DMS153 (cell line): ENCODE data around the gene C3orf18.

Source experiments
- DNase-seq: peaks from one replicate; lab custom pipeline; 2025; lab: John Stamatoyannopoulos, UW

C3orf18 gene

DNA sequence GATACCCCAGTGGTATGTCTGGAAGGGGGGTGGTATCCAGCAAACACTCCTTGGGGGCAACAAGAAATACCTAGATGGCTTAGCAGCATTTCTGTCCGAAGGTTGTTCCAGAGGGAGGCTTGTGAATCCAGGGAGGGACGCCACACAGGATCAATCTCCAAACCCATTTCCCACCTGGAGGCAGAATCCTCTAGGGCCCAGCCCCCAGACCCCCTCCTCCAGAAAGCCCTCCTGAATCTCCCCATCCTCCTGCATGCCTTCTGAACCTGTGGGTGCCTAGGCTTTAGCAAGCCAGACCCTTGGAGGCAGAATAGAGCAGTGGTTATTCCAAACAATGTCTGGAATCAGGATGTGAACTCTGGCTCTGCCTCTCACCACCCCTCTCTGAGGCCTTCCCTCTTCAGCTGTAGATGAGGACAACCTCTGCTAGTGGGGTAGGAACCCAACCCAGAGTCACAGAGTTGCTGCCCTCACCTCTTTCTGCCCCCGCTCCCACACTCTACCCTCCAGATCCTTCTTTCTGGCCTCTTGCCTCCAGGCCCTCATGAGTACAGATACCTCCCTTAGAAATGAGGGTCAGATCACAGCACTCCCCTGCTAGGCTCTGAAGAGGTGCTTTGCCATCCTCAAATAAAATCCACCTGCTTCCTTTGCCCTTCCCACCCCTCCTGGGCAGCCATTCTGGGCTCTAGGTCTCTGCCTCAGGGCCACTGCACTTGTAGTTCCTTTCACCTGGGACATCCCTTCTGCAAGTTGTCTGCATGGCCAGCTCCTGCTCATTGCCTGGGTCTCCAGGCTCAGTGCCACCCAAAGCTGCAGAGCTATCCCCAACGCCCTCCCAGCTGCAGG is 35.9 kb upstream of the C3orf18 start:
- DNase-seq, result no peak

DNA sequence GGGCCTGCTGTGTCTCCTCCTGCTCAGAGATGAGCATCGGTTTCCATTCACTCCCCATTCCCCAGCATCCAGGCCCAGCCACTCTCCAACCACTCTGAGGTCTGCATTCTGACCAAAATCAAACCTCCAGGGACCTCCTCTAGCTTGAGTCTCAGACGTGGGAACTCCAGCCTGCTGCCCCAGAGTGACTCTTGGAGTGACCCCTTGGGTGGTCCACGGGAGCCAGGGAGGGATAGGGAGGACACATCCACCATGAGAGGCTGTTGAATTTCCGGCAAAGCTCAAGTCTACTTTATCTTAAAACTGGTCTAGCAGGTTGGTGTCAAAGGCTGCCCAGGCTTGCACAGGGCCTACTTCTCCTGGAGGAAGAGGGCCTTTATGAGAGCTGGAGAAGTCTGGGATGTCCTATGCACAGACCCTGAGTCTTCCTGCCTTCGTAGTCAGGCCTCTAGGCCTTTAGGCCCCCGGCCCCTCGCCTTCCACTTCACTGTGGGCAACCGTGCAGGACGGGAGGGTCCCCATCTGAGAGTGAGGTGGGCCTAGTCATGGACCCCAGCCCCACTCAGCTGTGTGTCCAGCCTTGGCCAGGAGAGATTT is 35.1 kb upstream of the C3orf18 start:
- peak; percentile 6 for DNase-seq

DNA sequence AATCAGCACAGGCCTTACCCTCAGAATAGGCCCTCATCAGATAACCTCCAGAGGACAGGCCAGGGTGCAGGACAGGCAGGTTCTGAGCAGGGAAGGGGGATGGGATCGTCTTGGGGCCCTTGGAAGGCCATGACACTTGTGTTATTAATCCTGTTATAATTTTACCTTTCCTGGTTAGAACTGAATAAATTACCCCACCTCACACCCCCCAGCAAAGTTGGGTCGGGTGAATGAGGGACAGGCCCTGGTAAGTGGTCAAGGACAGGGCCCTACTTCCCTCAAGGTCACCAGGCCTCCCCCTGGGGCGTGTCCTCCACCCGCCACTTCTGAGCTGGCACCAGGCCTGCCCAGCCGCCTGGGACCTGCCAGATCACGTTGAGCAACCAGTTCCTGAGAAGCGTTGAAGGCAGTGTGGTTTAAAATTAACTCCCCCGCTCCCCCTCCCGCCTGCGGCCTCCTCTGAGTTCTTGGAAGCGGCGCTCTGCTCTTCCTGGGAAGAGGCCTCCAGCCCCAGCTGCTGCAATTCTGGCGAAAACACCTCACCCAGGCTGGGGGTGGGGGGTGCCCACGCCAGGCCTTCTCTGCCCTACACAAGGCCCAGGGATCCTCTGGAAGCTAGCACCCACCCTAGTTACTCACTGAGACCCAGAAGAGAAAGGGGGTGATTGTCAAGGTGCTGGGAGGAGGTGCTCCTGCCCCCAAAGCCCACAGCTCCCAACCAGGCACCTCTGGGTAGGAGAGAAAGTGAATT is 33.5 kb upstream of the C3orf18 start:
- peak; percentile 83 for DNase-seq

DNA sequence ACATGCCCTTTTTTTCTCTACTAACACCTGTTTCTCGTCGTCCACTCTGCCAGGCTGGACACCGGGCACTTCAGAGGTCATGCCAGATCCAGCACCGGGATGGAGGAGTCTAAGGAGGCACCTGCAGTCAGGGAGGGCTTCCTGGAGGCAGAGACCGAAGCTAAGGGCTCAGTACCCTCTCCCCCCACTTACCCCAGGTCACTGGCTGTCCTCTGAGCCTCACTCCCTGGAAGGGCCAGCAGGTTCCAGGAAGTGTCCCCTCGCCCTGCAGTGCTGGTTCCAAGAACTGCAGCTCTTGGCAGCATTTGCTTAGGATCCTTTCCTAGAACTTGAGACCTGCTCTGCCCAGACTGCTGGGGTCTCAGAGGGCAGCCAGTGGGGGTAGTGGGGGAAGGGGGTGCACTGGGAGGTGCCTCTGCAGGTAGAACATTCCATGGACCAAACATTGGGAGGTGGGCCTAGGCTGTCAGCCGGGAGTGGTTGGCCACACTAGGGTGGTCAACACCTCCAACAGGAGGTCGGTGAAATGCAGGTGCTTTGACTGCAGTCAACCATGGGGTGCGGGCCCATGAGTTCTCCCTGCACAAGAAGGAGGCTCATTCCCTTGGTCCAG is 32.7 kb upstream of the C3orf18 start:
- no peak for DNase-seq

DNA sequence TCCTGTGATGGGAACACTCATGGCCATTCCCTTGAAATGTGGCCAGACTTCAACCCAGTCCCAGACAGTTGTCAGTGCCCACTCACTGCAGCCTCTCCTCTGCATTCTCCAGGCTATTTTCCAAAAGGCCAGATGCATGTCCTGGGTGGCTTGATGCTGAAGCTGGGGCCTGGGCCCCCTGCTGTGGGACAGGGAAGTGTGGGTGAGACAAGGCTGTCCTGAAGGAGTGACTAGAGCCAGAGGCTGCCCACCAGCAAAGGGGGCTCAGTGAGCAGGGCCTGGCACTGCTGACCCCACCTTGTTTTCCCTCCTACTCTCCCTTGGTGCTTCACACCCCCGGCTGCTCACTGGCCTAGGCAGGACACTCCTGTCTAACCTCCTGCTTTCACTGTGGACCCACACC is 32.2 kb upstream of the C3orf18 start:
- no peak for DNase-seq

DNA sequence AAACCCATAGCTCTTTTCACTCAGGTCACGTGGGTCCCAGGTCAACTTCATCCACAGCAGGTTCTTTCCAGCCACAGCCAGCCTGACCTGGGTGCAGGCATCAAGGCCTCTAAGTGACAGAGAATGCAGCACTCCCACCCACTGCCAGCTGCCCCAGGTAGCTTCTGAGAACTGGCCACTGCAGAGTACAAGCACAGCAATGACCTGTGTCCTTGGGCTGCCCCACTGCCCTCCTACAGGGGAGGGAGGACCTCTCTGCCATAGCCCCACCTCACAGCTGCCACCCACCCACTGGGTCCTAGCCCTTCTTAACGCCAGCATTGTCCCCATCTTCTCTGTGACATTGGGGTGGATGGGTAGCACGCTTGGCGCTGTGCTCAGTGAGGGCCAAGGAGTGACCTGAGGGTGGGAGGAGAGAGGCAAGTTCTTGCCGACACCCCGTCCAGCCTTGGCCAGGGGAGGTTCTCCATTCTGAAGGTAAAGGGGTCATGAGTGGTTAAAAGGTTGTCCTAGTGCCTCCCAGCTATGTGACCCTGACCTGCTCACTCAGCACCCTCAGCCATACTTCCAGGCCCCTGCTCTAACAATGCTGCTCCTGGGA is 31.7 kb upstream of the C3orf18 start:
- no peak for DNase-seq

DNA sequence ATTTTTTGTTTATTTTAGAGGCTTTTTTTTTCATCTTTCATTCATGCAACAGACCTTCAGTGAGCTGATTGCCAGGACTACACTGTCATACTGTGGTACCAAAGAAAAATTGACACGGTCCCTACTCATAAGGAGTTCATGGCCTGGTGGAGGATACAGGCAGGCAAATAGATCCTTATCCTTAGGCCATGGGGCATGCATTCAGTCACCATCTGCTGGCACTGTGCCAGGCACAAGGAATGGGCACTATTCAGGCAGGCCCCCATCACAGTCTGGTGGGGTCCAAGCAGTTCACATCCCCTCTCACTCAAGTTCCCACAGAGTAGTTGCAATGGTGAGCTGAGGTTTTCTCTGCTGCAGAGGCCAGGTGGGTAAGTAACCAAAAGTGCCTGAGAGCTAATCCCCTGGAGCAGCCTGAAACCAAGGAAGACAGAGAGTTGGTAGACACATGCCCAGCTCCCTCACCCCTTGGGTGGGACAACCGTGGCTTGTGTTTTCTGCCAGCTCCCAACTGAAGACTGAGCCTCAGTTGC is 26.8 kb upstream of the C3orf18 start:
- DNase-seq, result no peak

DNA sequence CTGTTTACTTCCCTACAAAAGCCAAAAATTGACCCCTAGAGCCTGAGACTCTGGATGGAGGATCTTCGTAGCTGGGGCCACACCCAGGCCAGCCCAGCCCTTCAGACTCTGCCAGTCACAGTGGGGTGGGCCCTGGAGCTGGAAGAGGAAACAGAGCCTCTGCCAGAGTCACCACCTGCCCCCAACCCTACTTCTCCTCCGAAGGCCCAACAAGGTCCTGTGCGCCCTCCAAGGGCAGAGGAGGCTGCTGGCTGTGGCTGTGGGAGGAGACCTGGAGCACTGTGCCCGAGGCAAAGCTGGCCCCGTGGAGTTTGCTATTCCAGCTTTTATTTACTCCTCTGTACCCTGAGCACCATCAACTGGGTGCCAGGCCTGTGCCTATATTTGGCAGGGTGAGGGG is 25.0 kb upstream of the C3orf18 start:
- no peak for DNase-seq

DNA sequence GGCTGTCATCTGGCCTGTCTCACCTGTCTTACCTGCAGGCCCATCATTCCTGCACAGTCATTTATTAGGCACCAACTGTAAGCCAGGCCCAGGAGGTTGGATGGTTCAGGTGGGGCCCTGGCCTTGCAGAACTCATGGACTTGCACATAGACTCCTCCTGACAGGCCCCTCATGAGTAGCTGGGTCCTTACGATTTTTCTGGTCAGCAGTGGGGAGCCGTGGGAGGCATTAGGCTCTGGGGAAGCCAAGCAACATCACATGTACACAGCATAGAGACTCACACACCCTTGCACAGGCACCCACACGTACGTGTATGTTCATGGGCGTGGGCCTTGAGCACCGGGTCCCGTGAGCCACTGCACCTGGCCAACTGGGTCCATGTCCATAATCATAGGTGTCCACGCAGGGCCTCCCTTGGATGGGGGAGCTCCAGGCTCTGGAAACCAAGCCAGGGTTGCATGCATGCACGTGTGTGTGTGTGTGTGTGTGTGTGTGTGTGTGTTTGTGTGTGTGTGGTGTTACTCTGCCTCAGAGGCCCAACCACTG is 23.7 kb upstream of the C3orf18 start:
- no peak for DNase-seq

DNA sequence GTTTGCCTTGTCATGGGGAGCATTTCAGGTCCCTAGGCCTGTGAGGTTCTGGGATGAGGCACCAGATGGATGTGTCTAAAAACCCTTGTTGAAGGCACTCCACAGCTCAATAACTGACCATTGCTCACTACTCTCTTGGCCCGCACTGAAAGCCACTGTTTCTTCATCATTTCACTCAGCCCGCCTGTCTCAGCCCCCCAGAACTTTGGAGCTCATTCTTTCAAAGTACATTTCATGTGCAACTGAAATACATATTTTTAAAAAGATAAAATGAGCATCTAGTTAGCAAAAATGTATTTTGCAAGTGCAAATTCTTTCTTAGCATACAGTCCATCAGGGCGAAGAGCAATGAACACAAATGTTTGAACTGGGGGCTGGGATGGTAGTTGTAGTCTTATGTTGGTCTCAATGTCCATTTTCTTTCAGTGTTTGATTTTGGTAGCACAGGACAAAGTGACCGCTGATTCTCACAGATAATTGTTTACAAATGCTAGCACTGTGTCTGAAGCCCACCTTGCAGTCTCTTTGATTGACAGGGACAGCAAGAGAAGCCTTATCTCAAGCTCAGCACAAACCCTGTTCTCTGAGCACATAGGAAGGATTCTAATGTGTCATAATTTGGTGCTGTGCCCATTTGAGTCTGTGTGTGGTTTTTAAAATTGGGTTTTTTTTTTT is 21.3 kb upstream of the C3orf18 start:
- DNase-seq, result no peak

DNA sequence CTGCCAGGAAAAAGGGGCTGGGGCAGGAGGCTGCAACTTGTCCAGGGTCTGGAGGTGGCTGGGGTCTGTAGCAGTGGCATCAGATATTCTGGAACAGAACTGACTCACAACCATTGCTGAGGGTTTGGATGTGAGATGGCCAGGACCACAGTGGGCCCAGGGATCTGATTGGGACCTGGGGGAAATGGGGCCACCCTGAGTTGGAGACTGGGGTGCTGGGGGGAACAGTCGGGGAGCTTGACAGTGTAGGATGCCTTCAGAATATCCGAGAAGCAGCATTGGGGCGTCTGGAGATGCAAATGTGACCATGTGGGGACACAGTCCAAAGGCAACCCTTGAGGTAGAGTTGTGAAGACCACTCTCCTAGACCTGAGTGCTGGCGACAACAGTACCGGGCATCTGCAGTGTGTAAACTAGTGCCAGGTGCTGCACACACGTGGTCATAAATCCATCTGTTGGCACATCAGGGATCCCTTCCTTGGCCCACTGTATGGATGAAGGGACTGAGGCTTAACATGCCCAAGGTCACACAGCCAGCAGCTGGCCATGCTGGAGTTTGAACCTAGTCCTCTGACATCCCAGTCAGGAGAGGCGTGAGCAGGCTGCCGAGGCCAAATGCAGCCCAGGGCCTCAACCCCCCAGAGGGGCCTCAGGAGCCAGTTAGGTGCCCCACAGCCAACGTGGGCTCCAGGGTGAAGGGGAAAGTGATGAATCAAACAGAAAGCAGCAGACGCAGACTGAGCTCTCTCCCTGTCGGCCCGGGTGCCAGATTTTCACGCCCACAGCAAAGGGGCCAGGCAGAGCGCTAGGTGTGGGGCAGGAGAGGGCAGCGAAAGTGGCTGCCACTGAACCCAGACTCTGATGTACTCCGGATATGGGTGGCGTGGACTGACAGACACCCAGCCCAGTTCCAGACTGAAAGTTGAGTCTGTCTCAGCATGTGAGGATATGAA is 20.5 kb upstream of the C3orf18 start:
- DNase-seq, result no peak

DNA sequence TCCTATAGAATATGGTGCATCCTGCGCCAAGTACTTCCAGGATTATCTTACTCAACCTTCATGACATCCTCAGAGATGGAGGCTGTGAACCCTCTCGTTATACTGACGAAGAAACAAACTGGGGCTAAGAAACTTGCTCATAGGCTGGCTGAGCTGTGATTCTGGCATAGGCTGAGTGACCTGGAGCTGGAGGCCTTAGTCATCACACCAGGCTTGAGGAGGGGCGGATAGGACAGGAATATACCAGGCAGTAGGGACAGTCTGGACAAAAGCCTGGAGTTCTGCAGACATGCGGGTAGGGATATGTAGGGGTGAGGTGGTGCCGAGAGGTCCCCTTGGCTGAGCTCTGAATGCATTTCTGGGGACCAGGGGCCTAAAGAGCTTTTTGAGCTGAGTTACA is 19.8 kb upstream of the C3orf18 start:
- no peak for DNase-seq

DNA sequence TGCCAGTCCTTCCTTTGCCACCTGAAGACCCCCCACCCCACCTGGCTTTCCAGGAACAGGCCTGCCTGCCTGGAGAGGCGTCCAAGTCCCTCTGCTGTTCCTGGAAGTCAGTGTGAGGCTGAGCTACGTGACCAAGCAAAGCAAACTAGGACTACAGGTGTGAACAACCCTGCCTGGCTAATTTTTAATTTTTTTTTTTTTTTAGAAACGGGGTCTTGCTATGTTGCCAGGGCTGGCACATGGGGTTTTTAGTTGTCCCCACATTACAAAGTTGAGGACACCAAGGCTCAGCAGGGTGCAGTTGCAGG is 19.2 kb upstream of the C3orf18 start:
- no peak for DNase-seq

DNA sequence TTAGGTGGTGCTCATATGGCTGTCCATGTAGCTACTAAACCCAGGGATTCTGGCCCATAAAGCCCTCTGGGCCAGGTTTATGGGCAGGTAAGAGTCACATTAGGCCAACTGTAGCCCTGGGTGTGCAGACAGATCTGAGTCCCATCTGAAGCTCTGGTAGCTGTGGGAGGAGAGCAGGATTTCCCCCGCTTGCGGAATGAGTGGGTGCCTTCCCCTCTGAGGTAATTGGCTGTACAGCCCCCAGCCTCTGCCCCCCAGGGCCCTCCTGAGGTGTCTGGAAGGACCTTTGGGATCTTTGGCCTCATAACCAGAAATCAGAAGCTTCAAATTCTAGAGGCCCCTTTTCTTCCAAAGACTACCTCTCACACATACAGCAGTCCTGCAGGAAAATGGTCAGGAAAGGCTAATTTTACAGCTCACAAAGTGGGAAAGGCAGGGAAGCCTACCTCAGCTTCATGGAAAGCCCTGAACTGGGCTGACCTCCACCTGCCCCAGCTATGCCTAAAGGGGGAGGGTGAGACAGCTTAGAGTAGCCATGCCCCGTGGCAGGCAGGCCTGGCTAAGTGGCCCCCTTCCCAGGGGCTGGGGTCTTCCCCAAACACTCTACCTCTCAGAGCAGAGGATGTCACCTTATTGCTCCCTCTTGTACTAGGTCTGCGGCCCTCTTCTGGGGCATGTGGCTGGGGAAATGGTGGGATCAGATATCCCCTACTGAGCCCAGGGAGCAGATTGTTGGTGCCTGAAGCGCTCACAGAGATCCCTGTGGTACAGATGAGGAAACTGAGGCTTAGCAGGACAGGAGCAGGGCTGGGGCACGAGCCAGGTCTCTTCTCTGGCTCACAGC is 18.6 kb upstream of the C3orf18 start:
- DNase-seq, result no peak

DNA sequence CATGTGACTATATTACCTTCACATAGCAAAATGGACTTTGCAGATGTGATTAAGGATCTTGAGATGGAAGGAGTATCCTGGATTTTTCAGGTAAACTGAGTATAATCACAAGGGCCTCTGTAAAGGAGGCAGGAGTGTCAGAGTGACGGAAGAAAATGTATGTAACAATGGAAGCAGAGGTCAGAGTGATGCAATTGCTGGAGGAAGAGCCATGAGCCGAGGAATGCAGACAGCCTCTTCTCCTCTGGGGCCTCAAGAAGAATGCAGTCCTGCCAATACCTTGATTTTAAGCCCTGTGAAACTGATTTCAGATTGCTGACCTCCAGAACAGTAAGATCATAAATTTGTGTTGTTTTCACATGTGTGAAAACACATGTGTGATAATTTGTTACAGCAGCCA is 16.8 kb upstream of the C3orf18 start:
- DNase-seq, result no peak

DNA sequence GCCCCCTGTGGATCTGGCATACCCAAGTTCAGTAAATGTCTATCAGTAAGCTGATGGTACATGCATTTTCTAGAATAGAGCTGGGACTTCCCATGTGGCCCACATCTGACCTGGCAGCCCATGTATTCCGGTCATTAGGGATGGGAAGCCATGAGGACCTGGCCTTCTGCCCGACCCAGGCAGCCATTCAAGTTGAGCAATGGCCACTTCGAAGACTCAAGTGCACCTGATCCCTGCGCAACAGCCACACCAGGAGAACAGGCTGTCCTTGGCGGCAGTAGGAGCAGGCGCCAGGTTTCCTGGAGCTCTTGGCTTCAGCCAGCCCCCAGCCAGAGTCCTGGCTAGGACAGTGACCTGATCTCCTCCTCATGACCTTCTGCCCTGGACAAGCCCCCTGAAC is 16.4 kb upstream of the C3orf18 start:
- DNase-seq, result no peak

DNA sequence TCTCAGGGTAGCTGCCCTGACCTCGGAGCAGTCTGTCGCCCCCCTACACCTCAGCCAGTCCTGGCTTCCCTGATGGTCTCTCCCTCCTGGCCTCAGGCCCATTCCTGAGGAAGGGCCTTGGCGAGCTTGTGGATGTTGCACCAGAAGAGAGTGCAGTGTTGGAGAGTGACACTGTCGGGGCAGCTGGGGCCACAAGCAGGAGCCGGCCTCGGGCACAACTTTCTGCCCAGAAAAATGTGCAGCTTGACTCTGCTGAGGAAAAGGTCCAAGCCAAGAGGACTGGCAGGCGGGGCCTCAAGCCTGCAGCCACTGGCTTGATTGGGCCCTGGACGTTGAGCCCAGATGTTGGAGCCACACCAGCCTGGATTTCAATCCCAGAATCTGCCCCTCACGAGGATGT is 14.5 kb upstream of the C3orf18 start:
- no peak for DNase-seq

DNA sequence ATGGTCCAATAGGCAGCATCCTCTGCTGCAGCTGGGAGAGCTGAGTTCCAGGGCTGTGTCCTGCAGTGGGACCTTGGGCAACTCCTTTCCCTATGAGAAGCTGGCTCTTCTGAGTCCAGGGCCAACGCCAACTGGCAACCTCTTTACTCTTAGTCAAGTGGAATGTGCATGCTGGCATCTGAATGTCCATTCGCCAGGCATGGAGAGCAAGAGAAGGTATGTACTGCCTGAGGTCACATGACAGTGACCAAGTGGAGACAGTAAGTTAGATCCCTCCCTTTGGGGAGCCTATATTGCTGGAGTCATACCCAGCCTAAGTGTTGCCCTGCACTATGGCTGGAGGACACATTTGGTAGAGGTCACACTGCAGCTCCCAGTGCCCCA is 13.9 kb upstream of the C3orf18 start:
- no peak for DNase-seq
